HepG2 (cell line): ENCODE measurements around the gene ZKSCAN1. TPM values are rescaled to one million over a fixed set of nuclear protein-coding genes. Genes with fewer than 3 reads are reported as not detected.

Experiments used
- ATAC-seq: fragments of 200-7000 bp; cut with Tn5 transposase; 3 replicates; pipeline ENCODE4 v1.9.1; 2020; ENCODE audit warnings: mild to moderate bottlenecking, moderate library complexity
- BruUV-seq: library from RNA; stranded (reverse); fragments of 400-500 nt; replicated peaks from 2 replicates; lab custom pipeline; 2021; lab: Mats Ljungman, UMichigan
- CTCF ChIA-PET: fragments of 300-600 bp; formaldehyde crosslinking; extraction: SDS; loops from one replicate; lab custom pipeline; 2021; ENCODE audit warnings: low total read pairs, inconsistent platforms, low intra/inter-chr PET ratio; lab: Yijun Ruan, JAX
- POLR2A ChIA-PET: fragments of 350-600 bp; sonication (Branson Sonifier 250); formaldehyde crosslinking; loops from one replicate; lab custom pipeline; 2020; ENCODE audit warnings: antibody characterized with exemption, inconsistent platforms; lab: Yijun Ruan, JAX
- DNase-seq: peaks from one replicate; pipeline ENCODE4 v3.0.0-alpha.2; 2015; ENCODE audit warnings: low spot score
- FAIRE-seq: peaks from 3 replicates; lab custom pipeline; 2011; peaks lifted over from hg19 to GRCh38; lab: Jason Lieb, UNC
- H2AFZ ChIP-seq: one replicate; pipeline ENCODE4 v1.6.1; 2011; ENCODE audit warnings: low read length, inconsistent platforms
- H3K27ac ChIP-seq: fragments of 300-600 bp; 3 replicates; pipeline ENCODE4 v1.8.0; 2011; ENCODE audit warnings: mixed run types, mild to moderate bottlenecking, mixed read lengths, low read length, inconsistent platforms; ENCODE audit not compliant: insufficient read depth; ENCODE audit errors: extremely low read length
- H3K27me3 ChIP-seq, 2 experiments: fragments of 200-600 bp in 1 of 2; 2 replicates in 1 of 2; 3 replicates in 1 of 2; pipeline versions ENCODE4 v1.6.0 to v1.8.0; 2011; ENCODE audit warnings: low read length in 2 of 2, mild to moderate bottlenecking in 2 of 2, moderate library complexity in 2 of 2, inconsistent platforms in 1 of 2; ENCODE audit not compliant: insufficient read depth in 2 of 2, control insufficient read depth in 1 of 2
- H3K36me3 ChIP-seq, 2 experiments: fragments of 200-600 bp in 1 of 2; replicated peaks in 1 of 2; 2 replicates in 1 of 2; 3 replicates in 1 of 2; pipeline versions ENCODE4 v1.5.1 to v1.8.0; 2011; ENCODE audit warnings: low read length in 2 of 2, inconsistent platforms in 1 of 2; ENCODE audit not compliant: insufficient read depth in 2 of 2, control insufficient read depth in 1 of 2
- H3K4me1 ChIP-seq: 2 replicates; pipeline ENCODE4 v1.5.1; 2012; ENCODE audit warnings: low read length, inconsistent platforms; ENCODE audit not compliant: insufficient read depth
- H3K4me2 ChIP-seq: 2 replicates; pipeline ENCODE4 v1.6.0; 2011; ENCODE audit warnings: low read depth, low read length, inconsistent platforms
- H3K4me3 ChIP-seq, 3 experiments: fragments of 200-600 bp in 1 of 3; sonication (generic), shearing (Covaris generic) in 1 of 3; replicated peaks in 1 of 3; 2 replicates each; pipeline ENCODE4 v1.5.1; 2011 to 2016; ENCODE audit warnings: low read length in 3 of 3, inconsistent platforms in 2 of 3, low read depth in 2 of 3, mild to moderate bottlenecking in 2 of 3, control low read depth in 1 of 3, mixed read lengths in 1 of 3; ENCODE audit not compliant: insufficient read depth in 1 of 3
- H3K79me2 ChIP-seq: one replicate; pipeline ENCODE4 v1.6.1; 2011; ENCODE audit warnings: low read length, inconsistent platforms; ENCODE audit not compliant: insufficient read depth
- H3K9ac ChIP-seq: 2 replicates; pipeline ENCODE4 v1.6.0; 2011; ENCODE audit warnings: mild to moderate bottlenecking, low read depth, low read length, inconsistent platforms; ENCODE audit not compliant: insufficient read depth
- H3K9me3 ChIP-seq: 2 replicates; pipeline ENCODE4 v1.5.1; 2012; ENCODE audit warnings: mild to moderate bottlenecking, low read length
- H4K20me1 ChIP-seq: 2 replicates; pipeline ENCODE4 v1.6.0; 2011; ENCODE audit warnings: inconsistent platforms, mild to moderate bottlenecking, low read length, moderate library complexity; ENCODE audit not compliant: insufficient read depth
- DBP ChIP-seq: sonication (generic); formaldehyde crosslinking; IDR thresholded peaks from 2 replicates; pipeline ENCODE4 v1.4.0; 2020; ENCODE audit warnings: missing genetic modification reagents; ENCODE audit errors: not compliant biosample characterization
- DMAP1 ChIP-seq: IDR thresholded peaks from 2 replicates; pipeline ENCODE4 v1.6.1; 2016
- GPBP1L1 ChIP-seq: sonication (generic); formaldehyde crosslinking; IDR thresholded peaks from 2 replicates; pipeline ENCODE4 v1.5.0; 2020; ENCODE audit warnings: mild to moderate bottlenecking, missing genetic modification reagents
- GPN1 ChIP-seq: sonication (generic); formaldehyde crosslinking; IDR thresholded peaks from 2 replicates; pipeline ENCODE4 v1.5.1; 2020; ENCODE audit warnings: missing genetic modification reagents, borderline replicate concordance
- MEF2D ChIP-seq: sonication (generic); formaldehyde crosslinking; IDR thresholded peaks from 2 replicates; pipeline ENCODE4 v1.5.1; 2020; ENCODE audit warnings: mild to moderate bottlenecking, missing genetic modification reagents
- MTF1 ChIP-seq: sonication (generic); formaldehyde crosslinking; IDR thresholded peaks from 2 replicates; pipeline ENCODE4 v1.5.0; 2020; ENCODE audit warnings: missing genetic modification reagents
- NR1H2 ChIP-seq: sonication (generic); formaldehyde crosslinking; IDR thresholded peaks from 2 replicates; pipeline ENCODE4 v1.8.1; 2022; ENCODE audit warnings: low read depth, missing genetic modification reagents, borderline replicate concordance
- NR2F6 ChIP-seq, 2 experiments: IDR thresholded peaks; 2 replicates each; pipeline ENCODE4 v1.6.1; 2016; ENCODE audit warnings: antibody characterized with exemption in 1 of 2, mild to moderate bottlenecking in 1 of 2
- NRL ChIP-seq: sonication (generic); formaldehyde crosslinking; IDR thresholded peaks from 2 replicates; pipeline ENCODE4 v1.5.0; 2020; ENCODE audit warnings: missing genetic modification reagents, mild to moderate bottlenecking, moderate library complexity, borderline replicate concordance
- PAXIP1 ChIP-seq: sonication (generic); formaldehyde crosslinking; conservative IDR thresholded peaks from 2 replicates; pipeline ENCODE4 v1.4.0; 2020; ENCODE audit warnings: mild to moderate bottlenecking, missing genetic modification reagents, moderate library complexity
- PTBP1 ChIP-seq: fragments of 200-400 bp; formaldehyde crosslinking; IDR thresholded peaks from 2 replicates; pipeline ENCODE4 v1.6.1; 2018; ENCODE audit warnings: low read length, low read depth; ENCODE audit not compliant: poor library complexity, severe bottlenecking
- TCF7 ChIP-seq: sonication (generic); IDR thresholded peaks from 2 replicates; pipeline ENCODE4 v1.6.1; 2016; ENCODE audit warnings: antibody characterized with exemption, low read depth
- ZNF143 ChIP-seq: sonication (generic); formaldehyde crosslinking; IDR thresholded peaks from 2 replicates; pipeline ENCODE4 v1.4.0; 2020; ENCODE audit warnings: missing genetic modification reagents
- ZNF431 ChIP-seq: sonication (generic); formaldehyde crosslinking; IDR thresholded peaks from 2 replicates; pipeline ENCODE4 v1.9.0; 2022; ENCODE audit warnings: missing genetic modification reagents, low read depth, mild to moderate bottlenecking, borderline replicate concordance
- ZNF83 ChIP-seq: sonication (generic); formaldehyde crosslinking; IDR thresholded peaks from 2 replicates; pipeline ENCODE4 v1.4.0; 2020; ENCODE audit warnings: missing genetic modification reagents, mild to moderate bottlenecking, borderline replicate concordance
- WGBS: methylation state at CpG from one replicate; pipeline ENCODE4 v1.1.6; 2017; ENCODE audit warnings: low lambda C conversion rate; 5-methylcytosine and 5-hydroxymethylcytosine counted together
- in situ Hi-C: cut with HindIII; loops from 2 replicates; pipeline ENCODE4 v1.10.0; 2017; ENCODE audit warnings: low pct_unique_long_range_greater_than_20kb; ENCODE audit not compliant: extremely low pct_ligation_motif_present
- intact Hi-C: fragments of 100-400 bp; cut with micrococcal nuclease; formaldehyde crosslinking; loops from one replicate; pipeline ENCODE4 v1.10.0; 2022; ENCODE audit not compliant: unreplicated experiment
- polyA plus RNA-seq, 8 experiments: library from polyadenylated mRNA; depleted of rRNA in 3 of 8; stranded (reverse) in 7 of 8; unstranded in 1 of 8; fragments of >200 nt; fragmentation: Illumina TruSeq in 4 of 8; extraction: Trizol in 4 of 8; gene quantifications; 2 replicates each; pipeline versions ENCODE4 v1.2.1 to v1.2.3, GENCODE V29; 2011 to 2016; ENCODE audit warnings: low read depth in 4 of 8, missing spikeins in 1 of 8, mixed read lengths in 1 of 8; ENCODE audit not compliant: insufficient read depth in 1 of 8
- total RNA-seq, 5 experiments: library from RNA; depleted of rRNA; stranded (reverse); fragments of >200 nt; fragmentation: Illumina TruSeq; extraction: Trizol; gene quantifications; 2 replicates each; pipeline ENCODE4 v1.2.3, GENCODE V29; 2016; ENCODE audit warnings: low read depth in 1 of 5

Gene ZKSCAN1
- total and polyA plus RNA-seq, 2 of the 13 experiments (the other 11 are each of a cell fraction or from before 2014, with no cell fraction given) = 46.4 to 60.6 TPM

GRCh38 chr7:100057006-100057405 is 41.6 kb downstream of the ZKSCAN1 start (continued):
- TF ChIP-seq GPN1 (CRISPR knock-in tag) = no peak
- no peak for TF ChIP-seq ZNF143 (CRISPR knock-in tag)
- TF ChIP-seq GPBP1L1 (CRISPR knock-in tag) = no peak
- no peak for TF ChIP-seq DBP

GRCh38 chr7:100059251-100059739 is 43.9 kb downstream of the ZKSCAN1 start:
- in situ Hi-C loops (loop anchor here (10.0 kb wide), 1 partner anchor 144 kb away; the partner anchor contains the start of gene TRIM4), intact Hi-C loops (no loop called here)
- Histone ChIP-seq H3K36me3 (peaks cover 10 to 43% of the 10 kb centered on the region in 2 experiments), H3K9me3 (no peaks in the 10 kb centered on the region), H3K9ac (no peak overlapping the region), H4K20me1 (no peaks in the 10 kb centered on the region), H3K4me1 (no peaks in the 10 kb centered on the region), H3K4me3 (no peak overlapping the region), H2AFZ (no peak overlapping the region), H3K4me2 (no peak overlapping the region), H3K79me2 (no peaks in the 10 kb centered on the region), H3K27ac (no peak overlapping the region), H3K27me3 (no peaks in the 10 kb centered on the region; a peak in 1 of 5 replicates)
- ChIA-PET POLR2A (no interaction called here), CTCF (no interaction called here)
- TF ChIP-seq PAXIP1 (CRISPR knock-in tag) (no peak), MTF1 (no peak), TCF7 (no peak), NRL (CRISPR knock-in tag) (no peak), DMAP1 (CRISPR knock-in tag) (no peak), NR2F6 (IDR thresholded peaks at IDR 0.05) (no peak), NR2F6 (CRISPR knock-in tag; IDR thresholded peaks at IDR 0.05) (no peak), ZNF431 (no peak), PTBP1 (no peak), MEF2D (CRISPR knock-in tag) (no peak), NR1H2 (no peak), ZNF83 (CRISPR knock-in tag) (no peak)
- ATAC-seq (no peak), FAIRE-seq (no peak), DNase-seq (no peak)
- 99% methylated on average over 5 of the region's 5 CpGs for whole genome bisulfite sequencing
- no TSS peak for BruUV-seq
